Ovary (tissue), 3 donors: Measurements from ENCODE around the gene AVEN.

Experiments used
- EP300 ChIP-seq: sonication (generic); formaldehyde crosslinking; IDR thresholded peaks from one replicate; pipeline ENCODE4 v1.6.1; 2017; ENCODE audit warnings: antibody characterized with exemption
- POLR2A ChIP-seq: fragments of 450-650 bp; IDR thresholded peaks from one replicate; pipeline ENCODE4 v1.6.1; 2017; ENCODE audit warnings: antibody characterized with exemption, mild to moderate bottlenecking, moderate library complexity
- TF ChIP-seq, protein P1 (sequence below), 3 donors: fragments of 450-650 bp in 2 of 3; fragments of 200-600 bp in 1 of 3; IDR thresholded peaks; one replicate each; pipeline versions ENCODE4 v1.5.1 to v1.8.0; 2016 to 2022; ENCODE audit warnings: antibody characterized with exemption in 3 of 3, mild to moderate bottlenecking in 1 of 3
- donor health status: DM: no; HTN: no; CAD: no.

DNA sequence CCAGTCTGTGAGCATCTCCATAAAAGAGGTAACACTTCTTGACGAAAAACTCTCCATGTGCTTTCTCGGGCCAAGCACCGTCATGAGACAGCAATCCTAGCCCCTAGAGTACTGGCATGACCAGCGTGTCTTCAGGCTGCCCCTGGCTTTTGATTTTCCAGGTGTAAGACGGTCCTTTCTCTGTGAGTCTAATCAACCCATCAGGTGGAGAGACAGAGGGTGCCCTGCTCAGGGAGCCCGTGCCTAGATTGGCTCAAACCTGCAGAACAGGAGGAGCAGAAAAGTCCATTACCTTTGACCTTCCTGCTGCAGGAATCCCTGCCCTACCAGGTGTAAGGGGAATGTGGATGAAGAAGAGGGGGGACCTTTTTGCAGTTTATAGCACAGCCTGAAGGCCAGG, 180.2 kb downstream of the AVEN start:
- TF ChIP-seq, protein P1, sequence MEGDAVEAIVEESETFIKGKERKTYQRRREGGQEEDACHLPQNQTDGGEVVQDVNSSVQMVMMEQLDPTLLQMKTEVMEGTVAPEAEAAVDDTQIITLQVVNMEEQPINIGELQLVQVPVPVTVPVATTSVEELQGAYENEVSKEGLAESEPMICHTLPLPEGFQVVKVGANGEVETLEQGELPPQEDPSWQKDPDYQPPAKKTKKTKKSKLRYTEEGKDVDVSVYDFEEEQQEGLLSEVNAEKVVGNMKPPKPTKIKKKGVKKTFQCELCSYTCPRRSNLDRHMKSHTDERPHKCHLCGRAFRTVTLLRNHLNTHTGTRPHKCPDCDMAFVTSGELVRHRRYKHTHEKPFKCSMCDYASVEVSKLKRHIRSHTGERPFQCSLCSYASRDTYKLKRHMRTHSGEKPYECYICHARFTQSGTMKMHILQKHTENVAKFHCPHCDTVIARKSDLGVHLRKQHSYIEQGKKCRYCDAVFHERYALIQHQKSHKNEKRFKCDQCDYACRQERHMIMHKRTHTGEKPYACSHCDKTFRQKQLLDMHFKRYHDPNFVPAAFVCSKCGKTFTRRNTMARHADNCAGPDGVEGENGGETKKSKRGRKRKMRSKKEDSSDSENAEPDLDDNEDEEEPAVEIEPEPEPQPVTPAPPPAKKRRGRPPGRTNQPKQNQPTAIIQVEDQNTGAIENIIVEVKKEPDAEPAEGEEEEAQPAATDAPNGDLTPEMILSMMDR (IDR thresholded peaks at IDR 0.05) = no peak
- no peak for TF ChIP-seq POLR2A
- no peak for TF ChIP-seq EP300
